GM12878 (cell line): Measurements from ENCODE around the gene DOCK7.

ENCODE experiments used
- FOXK2 ChIP-seq: fragments of 450-650 bp; IDR thresholded peaks from 2 replicates; pipeline ENCODE4 v1.6.1; 2017; ENCODE audit warnings: mild to moderate bottlenecking, moderate library complexity
- RFX5 ChIP-seq: IDR thresholded peaks from 2 replicates; pipeline ENCODE4 v1.6.1; 2011; ENCODE audit warnings: low read depth, low read length, improper control_type of control experiment

- no peak for TF ChIP-seq RFX5
- no peak for TF ChIP-seq FOXK2
Observed at GRCh38 chr1:62423580-62424242, 264.5 kb downstream of the DOCK7 start.
